ENCODE results near the gene WDR5.
"Not testable (repeated sequence)": the region's sequence is repeated elsewhere in the genome, so short reads cannot be mapped to it uniquely, and the experiment has no call there.

The WDR5 gene

GRCh38 chr9:134101623-134102149 is 34.2 kb upstream of the WDR5 start:
- no peak for DNase-seq (ENCODE audit: low spot score)
- no peak for TF ChIP-seq CTCF (IDR thresholded peaks at IDR 0.05; ENCODE audit: borderline replicate concordance, control extremely low read depth, extremely low read depth, insufficient read depth, missing control alignments)
- in situ Hi-C loops (cut with MboI; ENCODE audit: low sequenced_read_pairs, unreplicated experiment): no loop called here

DNA sequence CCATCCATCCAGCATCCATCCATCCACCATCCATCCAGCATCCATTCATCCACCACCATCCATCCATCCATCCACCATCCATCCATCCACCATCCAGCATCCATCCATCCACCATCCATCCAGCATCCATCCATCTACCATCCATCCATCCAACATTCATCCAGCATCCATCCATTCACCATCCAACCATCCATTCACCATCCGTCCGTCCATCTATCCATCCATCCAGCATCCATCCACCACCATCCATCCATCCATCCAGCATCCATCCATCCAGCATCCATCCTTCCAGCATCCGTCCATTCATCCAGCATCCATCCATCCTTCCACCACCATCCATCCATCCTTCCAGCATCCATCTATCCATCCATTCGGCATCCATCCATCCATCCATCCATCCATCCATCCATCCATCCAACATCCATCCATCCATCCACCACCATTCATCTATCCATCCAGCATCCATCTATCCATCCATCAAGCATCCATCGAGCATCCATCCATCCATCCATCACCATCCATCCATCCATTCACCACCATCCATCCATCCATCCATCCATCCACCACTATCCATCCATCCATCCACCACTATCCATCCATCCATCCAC is 32.4 kb upstream of the WDR5 start:
- TF ChIP-seq CTCF (IDR thresholded peaks at IDR 0.05; ENCODE audit: borderline replicate concordance, control extremely low read depth, extremely low read depth, insufficient read depth, missing control alignments): no peak
- in situ Hi-C loops (cut with MboI; ENCODE audit: low sequenced_read_pairs, unreplicated experiment): no loop called here

DNA sequence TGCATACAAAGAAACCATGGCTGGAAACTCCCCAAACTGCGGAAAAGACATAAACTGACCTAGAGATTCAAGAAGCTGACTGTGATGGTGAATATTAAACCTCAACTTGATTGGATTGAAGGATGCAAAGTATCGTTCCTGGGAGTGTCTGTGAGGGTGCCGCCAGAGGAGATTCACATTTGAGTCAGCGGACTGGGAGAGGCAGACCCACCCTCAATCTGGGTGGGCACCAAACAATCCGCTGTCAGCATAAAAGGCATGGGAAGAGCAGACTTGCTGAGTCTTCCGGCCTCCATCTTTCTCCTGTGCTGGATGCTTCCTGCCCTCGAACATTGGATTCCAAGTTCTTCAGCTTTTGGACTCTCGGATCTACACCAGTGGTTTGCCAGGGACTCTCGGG is 24.8 kb upstream of the WDR5 start:
- no peak for TF ChIP-seq CTCF (IDR thresholded peaks at IDR 0.05; ENCODE audit: borderline replicate concordance, control extremely low read depth, extremely low read depth, insufficient read depth, missing control alignments)
- no peak for DNase-seq (ENCODE audit: low spot score)
- in situ Hi-C loops (cut with MboI; ENCODE audit: low sequenced_read_pairs, unreplicated experiment): no loop called here

More for the DNA sequence above, 32.4 kb upstream of the WDR5 start:
- DNase-seq (ENCODE audit: low spot score): no peak

DNA sequence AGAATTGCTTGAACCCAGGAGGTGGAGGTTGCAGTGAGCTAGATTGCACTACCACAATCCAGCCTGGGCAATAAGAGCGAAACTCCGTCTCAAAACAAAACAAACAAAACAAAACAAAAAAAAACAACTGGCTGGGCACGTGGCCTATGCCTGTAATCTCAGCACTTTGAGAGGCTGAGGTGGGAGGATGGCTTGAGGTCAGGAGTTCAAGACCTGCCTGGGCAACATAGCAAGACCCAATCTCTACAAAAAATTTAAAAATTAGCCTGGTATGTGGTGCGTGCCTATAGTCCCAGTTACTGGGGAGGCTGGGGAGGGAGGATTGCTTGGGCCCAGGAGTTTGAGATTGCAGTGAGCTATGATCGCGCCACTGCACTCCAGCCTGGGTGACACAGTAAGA is 23.3 kb upstream of the WDR5 start:
- in situ Hi-C loops (cut with MboI; ENCODE audit: low sequenced_read_pairs, unreplicated experiment): no loop called here
- DNase-seq (ENCODE audit: low spot score): no peak
- TF ChIP-seq CTCF (IDR thresholded peaks at IDR 0.05; ENCODE audit: borderline replicate concordance, control extremely low read depth, extremely low read depth, insufficient read depth, missing control alignments): no peak

- DNase-seq (ENCODE audit: low spot score); in situ Hi-C loops (cut with MboI; ENCODE audit: low sequenced_read_pairs, unreplicated experiment): not testable (repeated sequence)
Observed at GRCh38 chr9:134118972-134119371, 16.9 kb upstream of the WDR5 start.

DNA sequence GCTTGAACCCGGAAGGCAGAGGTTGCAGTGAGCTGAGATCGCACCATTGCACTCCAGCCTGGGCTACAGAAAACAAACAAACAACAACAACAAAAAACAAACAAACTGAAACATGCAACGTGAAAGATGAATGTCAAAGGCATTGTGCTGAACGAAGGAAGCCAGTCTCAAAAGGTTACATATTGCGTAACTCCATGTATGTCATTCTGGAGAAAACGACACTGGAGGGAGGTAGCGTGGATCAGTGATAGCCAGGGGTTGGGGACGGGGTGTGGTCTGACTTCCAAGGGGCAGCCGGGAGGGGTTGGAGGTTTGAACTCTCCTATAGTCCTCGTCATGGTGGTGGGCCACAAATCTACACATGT is 12.1 kb upstream of the WDR5 start:
- in situ Hi-C loops (cut with MboI; ENCODE audit: low sequenced_read_pairs, unreplicated experiment): no loop called here
- no peak for DNase-seq (ENCODE audit: low spot score)
- TF ChIP-seq CTCF (IDR thresholded peaks at IDR 0.05; ENCODE audit: borderline replicate concordance, control extremely low read depth, extremely low read depth, insufficient read depth, missing control alignments): no peak

GRCh38 chr9:134125413-134126095 is 10.3 kb upstream of the WDR5 start:
- TF ChIP-seq CTCF (IDR thresholded peaks at IDR 0.05; ENCODE audit: borderline replicate concordance, control extremely low read depth, extremely low read depth, insufficient read depth, missing control alignments): no peak
- in situ Hi-C loops (cut with MboI; ENCODE audit: low sequenced_read_pairs, unreplicated experiment): no loop called here
- DNase-seq (ENCODE audit: low spot score): no peak
